A549 (cell line): ENCODE data around the gene FPR2. TPM values are rescaled to one million over a fixed set of nuclear protein-coding genes. Genes with fewer than 3 reads are reported as not detected.
"Not testable (repeated sequence)": the region's sequence is repeated elsewhere in the genome, so short reads cannot be mapped to it uniquely, and the experiment has no call there.

ENCODE experiments used
- ATAC-seq, 2 experiments: fragments of 200-7000 bp in 1 of 2; fragments of >200 bp in 1 of 2; cut with Nextera tagmentation in 1 of 2; cut with Tn5 transposase in 1 of 2; 3 replicates each; pipeline versions ENCODE4 v1.8.0 to v1.9.1; 2018 to 2020; ENCODE audit warnings: mild to moderate bottlenecking in 1 of 2, moderate library complexity in 1 of 2
- CTCF ChIA-PET: fragments of 300-600 bp; sonication (Branson Sonifier 250); formaldehyde crosslinking; extraction: SDS; loops from one replicate; lab custom pipeline; 2021; ENCODE audit warnings: antibody characterized with exemption, inconsistent platforms; lab: Yijun Ruan, JAX
- POLR2A ChIA-PET: fragments of 350-600 bp; formaldehyde crosslinking; extraction: SDS; loops from one replicate; lab custom pipeline; 2021; ENCODE audit warnings: antibody characterized with exemption, inconsistent platforms; lab: Yijun Ruan, JAX
- DNase-seq, 2 experiments: peaks; one replicate each; pipeline versions ENCODE4 v3.0.0 to v3.0.0-alpha.2; 2011 to 2016; ENCODE audit warnings: low read depth in 1 of 2, low spot score in 1 of 2
- FAIRE-seq: peaks from 2 replicates; lab custom pipeline; 2011; peaks lifted over from hg19 to GRCh38; lab: Jason Lieb, UNC
- H3K27ac ChIP-seq, 2 experiments: fragments of >200 bp; sonication (Bioruptor Twin); formaldehyde crosslinking; 3 replicates each; pipeline ENCODE4 v1.5.1; 2016 to 2017
- H3K4me1 ChIP-seq: fragments of >200 bp; sonication (Bioruptor Twin); formaldehyde crosslinking; 3 replicates; pipeline ENCODE4 v1.6.1; 2016
- H3K4me2 ChIP-seq: fragments of >200 bp; sonication (Bioruptor Twin); formaldehyde crosslinking; 3 replicates; pipeline ENCODE4 v1.6.1; 2016
- H3K4me3 ChIP-seq: fragments of >200 bp; sonication (Bioruptor Twin); formaldehyde crosslinking; 3 replicates; pipeline ENCODE4 v1.5.1; 2016
- H3K9me3 ChIP-seq: fragments of >200 bp; sonication (Bioruptor Twin); formaldehyde crosslinking; 3 replicates; pipeline ENCODE4 v1.6.1; 2016
- BHLHE40 ChIP-seq: IDR thresholded peaks from 2 replicates; pipeline ENCODE4 v1.6.1; 2012; ENCODE audit warnings: low read depth, low read length, inconsistent platforms
- CBX2 ChIP-seq: fragments of 200-600 bp; sonication (generic); IDR thresholded peaks from 2 replicates; pipeline ENCODE4 v1.6.1; 2016; ENCODE audit warnings: low read depth, mild to moderate bottlenecking, borderline replicate concordance
- CHD2 ChIP-seq: fragments of 150-350 bp; IDR thresholded peaks from 2 replicates; pipeline ENCODE4 v1.6.1; 2014; ENCODE audit warnings: low read length; ENCODE audit not compliant: partially characterized antibody
- EHMT2 ChIP-seq: fragments of 200-600 bp; sonication (generic); IDR thresholded peaks from 2 replicates; pipeline ENCODE4 v1.6.1; 2016; ENCODE audit warnings: antibody characterized with exemption, low read depth, mild to moderate bottlenecking, moderate library complexity
- FOSL2 ChIP-seq, 2 experiments: fragments of 450-650 bp in 1 of 2; fragments of >200 bp in 1 of 2; sonication (Bioruptor Twin) in 1 of 2; formaldehyde crosslinking; IDR thresholded peaks; 2 replicates each; pipeline versions ENCODE4 v1.5.0 to v1.6.1; 2016 to 2020; ENCODE audit warnings: mild to moderate bottlenecking in 1 of 2, moderate library complexity in 1 of 2
- FOXS1 ChIP-seq: fragments of 250-450 bp; sonication (Bioruptor Pico); IDR thresholded peaks from 2 replicates; pipeline ENCODE4 v1.5.0; 2020; ENCODE audit warnings: mild to moderate bottlenecking, moderate library complexity
- GATA3 ChIP-seq: IDR thresholded peaks from 2 replicates; pipeline ENCODE4 v1.6.1; 2012; ENCODE audit warnings: borderline replicate concordance
- HDAC2 ChIP-seq: fragments of 200-600 bp; sonication (generic); IDR thresholded peaks from 2 replicates; pipeline ENCODE4 v1.6.1; 2016
- HOXB5 ChIP-seq: fragments of 250-450 bp; sonication (Bioruptor Pico); IDR thresholded peaks from 2 replicates; pipeline ENCODE4 v1.5.0; 2020; ENCODE audit warnings: mild to moderate bottlenecking, moderate library complexity
- JUNB ChIP-seq: fragments of >200 bp; sonication (Bioruptor Twin); formaldehyde crosslinking; IDR thresholded peaks from 2 replicates; pipeline ENCODE4 v1.6.1; 2016
- KDM5A ChIP-seq: fragments of 200-600 bp; sonication (generic); IDR thresholded peaks from 2 replicates; pipeline ENCODE4 v1.6.1; 2016; ENCODE audit warnings: antibody characterized with exemption, mild to moderate bottlenecking
- NPAS2 ChIP-seq: fragments of 250-450 bp; sonication (Bioruptor Pico); IDR thresholded peaks from 2 replicates; pipeline ENCODE4 v1.8.0; 2022; ENCODE audit warnings: mild to moderate bottlenecking, moderate library complexity, borderline replicate concordance
- POLR2AphosphoS2 ChIP-seq: conservative IDR thresholded peaks from 2 replicates; pipeline ENCODE4 v1.6.1; 2012; ENCODE audit warnings: low read length, improper control_type of control experiment, inconsistent platforms
- RAD21 ChIP-seq, 2 experiments: fragments of >200 bp in 1 of 2; sonication (Bioruptor Twin) in 1 of 2; formaldehyde crosslinking in 1 of 2; IDR thresholded peaks in 1 of 2; conservative IDR thresholded peaks in 1 of 2; 2 replicates in 1 of 2; 3 replicates in 1 of 2; pipeline ENCODE4 v1.6.1; 2012 to 2018; ENCODE audit warnings: inconsistent platforms in 1 of 2
- RFX5 ChIP-seq: fragments of 450-650 bp; IDR thresholded peaks from 2 replicates; pipeline ENCODE4 v1.7.1; 2014; ENCODE audit warnings: antibody characterized with exemption, mild to moderate bottlenecking, moderate library complexity
- RNF2 ChIP-seq: fragments of 200-600 bp; sonication (generic); IDR thresholded peaks from 2 replicates; pipeline ENCODE4 v1.6.1; 2016; ENCODE audit warnings: low read depth, mild to moderate bottlenecking, antibody characterized with exemption, moderate library complexity, borderline replicate concordance
- ZFP36 ChIP-seq: fragments of 450-650 bp; IDR thresholded peaks from 2 replicates; pipeline ENCODE4 v1.6.1; 2014; ENCODE audit warnings: borderline replicate concordance; ENCODE audit not compliant: partially characterized antibody
- ZSCAN20 ChIP-seq: fragments of 250-450 bp; sonication (Bioruptor Pico); IDR thresholded peaks from 2 replicates; pipeline ENCODE4 v1.8.0; 2022; ENCODE audit warnings: mild to moderate bottlenecking, moderate library complexity
- WGBS: methylation state at CpG from one replicate; pipeline ENCODE4 v1.1.6; 2017; ENCODE audit errors: missing lambda C conversion rate; 5-methylcytosine and 5-hydroxymethylcytosine counted together
- polyA plus RNA-seq, 4 experiments: library from polyadenylated mRNA; depleted of rRNA in 3 of 4; stranded (reverse); fragments of >200 nt; fragmentation: RNase III in 1 of 4; extraction: RNeasy Plus Mini Kit Qiagen cat#74134 plus additional on column Dnase treatment in 1 of 4; gene quantifications; 2 replicates in 3 of 4; 3 replicates in 1 of 4; pipeline ENCODE4 v1.2.3, GENCODE V29; 2011 to 2017
- TF ChIP-seq, protein P1 (sequence below): fragments of >200 bp; sonication (Bioruptor Twin); formaldehyde crosslinking; IDR thresholded peaks from 2 replicates; pipeline ENCODE4 v1.6.1; 2016
- TF ChIP-seq, protein P2 (sequence below): IDR thresholded peaks from 2 replicates; pipeline ENCODE4 v1.6.1; 2012
- TF ChIP-seq, protein P3 (sequence below): fragments of >200 bp; sonication (Bioruptor Twin); formaldehyde crosslinking; IDR thresholded peaks from 3 replicates; pipeline ENCODE4 v1.5.1; 2016
- TF ChIP-seq, protein P4 (sequence below): IDR thresholded peaks from 2 replicates; pipeline ENCODE4 v1.6.1; 2012
- TF ChIP-seq, protein P5 (sequence below): fragments of 200-600 bp; sonication (generic); IDR thresholded peaks from 2 replicates; pipeline ENCODE4 v1.6.1; 2016; ENCODE audit warnings: antibody characterized with exemption, mild to moderate bottlenecking, moderate library complexity
- TF ChIP-seq, protein P6 (sequence below): fragments of 150-350 bp; IDR thresholded peaks from 2 replicates; pipeline ENCODE4 v1.6.1; 2014; ENCODE audit warnings: low read depth, mild to moderate bottlenecking, low read length

The FPR2 gene
- polyA plus RNA-seq, 2 of the 4 experiments (the other 2 are of a cell fraction) = not detected

DNA sequence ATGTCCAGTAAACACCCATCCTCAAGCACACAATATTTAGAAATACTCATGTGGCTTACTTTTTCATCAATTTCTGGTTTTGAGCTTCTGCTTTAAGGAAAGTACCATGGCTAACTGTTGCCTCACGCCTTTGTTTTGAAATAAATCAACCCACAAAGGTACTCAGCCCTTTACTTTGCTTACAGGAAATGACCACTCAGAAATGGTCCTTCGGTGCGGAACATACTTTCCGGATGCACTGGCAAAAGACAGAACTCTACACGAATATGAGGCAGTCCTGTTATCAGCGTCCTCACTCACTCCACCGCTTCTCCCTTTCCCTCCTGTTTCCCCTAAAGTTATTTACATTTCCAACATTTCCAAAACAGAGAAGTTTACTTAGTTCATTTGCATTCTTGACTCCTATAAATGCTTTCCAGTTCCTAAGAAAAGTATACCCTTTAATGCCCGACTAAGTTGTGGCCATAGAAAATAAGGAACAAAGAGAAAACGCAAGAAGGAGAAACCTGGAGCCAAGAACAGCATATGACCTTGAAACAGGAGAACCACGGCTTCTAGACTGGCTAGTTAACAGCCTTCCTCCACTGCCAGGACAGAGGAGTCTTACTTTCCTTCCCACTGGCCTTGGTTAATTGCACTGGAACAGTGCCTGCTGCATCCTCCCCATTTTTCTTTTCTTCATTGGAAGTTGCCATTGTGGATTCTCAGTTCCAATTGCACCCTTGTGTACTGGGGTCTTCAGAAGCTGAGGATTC is 10.6 kb downstream of the FPR2 start:
- TF ChIP-seq POLR2AphosphoS2 (no peak), RFX5 (no peak), HOXB5 (CRISPR knock-in tag) (no peak), RAD21 (conservative IDR thresholded peaks at IDR 0.05 in 1 of 2, IDR thresholded peaks at IDR 0.05 in 1 of 2) (no peak), FOXS1 (CRISPR knock-in tag) (no peak), ZSCAN20 (CRISPR knock-in tag) (no peak), JUNB (no peak), BHLHE40 (no peak), HDAC2 (no peak), KDM5A (no peak), ZFP36 (no peak), NPAS2 (CRISPR knock-in tag) (no peak)
- TF ChIP-seq, protein P1, sequence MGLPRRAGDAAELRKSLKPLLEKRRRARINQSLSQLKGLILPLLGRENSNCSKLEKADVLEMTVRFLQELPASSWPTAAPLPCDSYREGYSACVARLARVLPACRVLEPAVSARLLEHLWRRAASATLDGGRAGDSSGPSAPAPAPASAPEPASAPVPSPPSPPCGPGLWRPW = no peak
- TF ChIP-seq, protein P2, sequence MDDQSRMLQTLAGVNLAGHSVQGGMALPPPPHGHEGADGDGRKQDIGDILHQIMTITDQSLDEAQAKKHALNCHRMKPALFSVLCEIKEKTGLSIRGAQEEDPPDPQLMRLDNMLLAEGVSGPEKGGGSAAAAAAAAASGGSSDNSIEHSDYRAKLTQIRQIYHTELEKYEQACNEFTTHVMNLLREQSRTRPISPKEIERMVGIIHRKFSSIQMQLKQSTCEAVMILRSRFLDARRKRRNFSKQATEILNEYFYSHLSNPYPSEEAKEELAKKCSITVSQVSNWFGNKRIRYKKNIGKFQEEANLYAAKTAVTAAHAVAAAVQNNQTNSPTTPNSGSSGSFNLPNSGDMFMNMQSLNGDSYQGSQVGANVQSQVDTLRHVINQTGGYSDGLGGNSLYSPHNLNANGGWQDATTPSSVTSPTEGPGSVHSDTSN = no peak
- H3K9me3 ChIP-seq = peaks cover 28% of the 10 kb centered on the region
- DNase-seq = no peak
- no peak for FAIRE-seq
- H3K27ac ChIP-seq = no peak overlapping the region
- no peak overlapping the region for H3K4me3 ChIP-seq
- CTCF ChIA-PET = interaction anchor here (0.6 kb wide), 2 partner anchors 369 to 614 kb away, joined by 3 to 5 read pairs; no protein-coding TSS in a partner anchor
- 27% methylated on average over 10 of the region's 10 CpGs for WGBS
- ATAC-seq = no peak
- H3K4me1 ChIP-seq = no peaks in the 10 kb centered on the region
- H3K4me2 ChIP-seq = no peak overlapping the region
- POLR2A ChIA-PET = no interaction called here

DNA sequence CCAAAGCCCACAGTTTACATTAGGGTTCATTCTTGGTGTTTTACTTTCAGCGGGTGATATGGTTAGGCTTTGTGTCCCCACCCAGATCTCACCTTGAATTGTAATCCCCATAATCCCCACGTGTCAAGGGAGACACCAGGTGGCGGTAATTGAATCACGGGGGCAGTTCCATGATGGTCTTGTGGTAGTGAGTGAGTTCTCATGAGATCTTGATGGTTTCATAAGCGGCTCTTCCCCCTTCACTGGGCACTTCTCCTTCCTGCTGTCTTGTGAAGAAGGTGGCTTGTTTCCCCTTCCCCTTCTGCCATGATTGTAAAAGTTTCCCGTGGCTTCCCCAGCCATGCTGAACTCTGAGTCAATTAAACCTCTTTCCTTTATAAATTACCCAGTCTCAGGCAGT is 12.0 kb downstream of the FPR2 start:
- no peak for DNase-seq
- CTCF ChIA-PET = no interaction called here
- no peak for ATAC-seq
- no peak for FAIRE-seq
- H3K9me3 ChIP-seq = peaks cover 30% of the 10 kb centered on the region
- TF ChIP-seq, protein P3, sequence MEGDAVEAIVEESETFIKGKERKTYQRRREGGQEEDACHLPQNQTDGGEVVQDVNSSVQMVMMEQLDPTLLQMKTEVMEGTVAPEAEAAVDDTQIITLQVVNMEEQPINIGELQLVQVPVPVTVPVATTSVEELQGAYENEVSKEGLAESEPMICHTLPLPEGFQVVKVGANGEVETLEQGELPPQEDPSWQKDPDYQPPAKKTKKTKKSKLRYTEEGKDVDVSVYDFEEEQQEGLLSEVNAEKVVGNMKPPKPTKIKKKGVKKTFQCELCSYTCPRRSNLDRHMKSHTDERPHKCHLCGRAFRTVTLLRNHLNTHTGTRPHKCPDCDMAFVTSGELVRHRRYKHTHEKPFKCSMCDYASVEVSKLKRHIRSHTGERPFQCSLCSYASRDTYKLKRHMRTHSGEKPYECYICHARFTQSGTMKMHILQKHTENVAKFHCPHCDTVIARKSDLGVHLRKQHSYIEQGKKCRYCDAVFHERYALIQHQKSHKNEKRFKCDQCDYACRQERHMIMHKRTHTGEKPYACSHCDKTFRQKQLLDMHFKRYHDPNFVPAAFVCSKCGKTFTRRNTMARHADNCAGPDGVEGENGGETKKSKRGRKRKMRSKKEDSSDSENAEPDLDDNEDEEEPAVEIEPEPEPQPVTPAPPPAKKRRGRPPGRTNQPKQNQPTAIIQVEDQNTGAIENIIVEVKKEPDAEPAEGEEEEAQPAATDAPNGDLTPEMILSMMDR = no peak
- TF ChIP-seq GATA3 (no peak), FOSL2 (IDR thresholded peaks at IDR 0.05) (no peak), FOSL2 (CRISPR knock-in tag; IDR thresholded peaks at IDR 0.05) (no peak), BHLHE40 (no peak), EHMT2 (no peak), CHD2 (no peak), ZFP36 (no peak), CBX2 (no peak), HOXB5 (CRISPR knock-in tag) (no peak), RNF2 (no peak)
- TF ChIP-seq, protein P4, sequence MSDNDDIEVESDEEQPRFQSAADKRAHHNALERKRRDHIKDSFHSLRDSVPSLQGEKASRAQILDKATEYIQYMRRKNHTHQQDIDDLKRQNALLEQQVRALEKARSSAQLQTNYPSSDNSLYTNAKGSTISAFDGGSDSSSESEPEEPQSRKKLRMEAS = no peak
- TF ChIP-seq, protein P5, sequence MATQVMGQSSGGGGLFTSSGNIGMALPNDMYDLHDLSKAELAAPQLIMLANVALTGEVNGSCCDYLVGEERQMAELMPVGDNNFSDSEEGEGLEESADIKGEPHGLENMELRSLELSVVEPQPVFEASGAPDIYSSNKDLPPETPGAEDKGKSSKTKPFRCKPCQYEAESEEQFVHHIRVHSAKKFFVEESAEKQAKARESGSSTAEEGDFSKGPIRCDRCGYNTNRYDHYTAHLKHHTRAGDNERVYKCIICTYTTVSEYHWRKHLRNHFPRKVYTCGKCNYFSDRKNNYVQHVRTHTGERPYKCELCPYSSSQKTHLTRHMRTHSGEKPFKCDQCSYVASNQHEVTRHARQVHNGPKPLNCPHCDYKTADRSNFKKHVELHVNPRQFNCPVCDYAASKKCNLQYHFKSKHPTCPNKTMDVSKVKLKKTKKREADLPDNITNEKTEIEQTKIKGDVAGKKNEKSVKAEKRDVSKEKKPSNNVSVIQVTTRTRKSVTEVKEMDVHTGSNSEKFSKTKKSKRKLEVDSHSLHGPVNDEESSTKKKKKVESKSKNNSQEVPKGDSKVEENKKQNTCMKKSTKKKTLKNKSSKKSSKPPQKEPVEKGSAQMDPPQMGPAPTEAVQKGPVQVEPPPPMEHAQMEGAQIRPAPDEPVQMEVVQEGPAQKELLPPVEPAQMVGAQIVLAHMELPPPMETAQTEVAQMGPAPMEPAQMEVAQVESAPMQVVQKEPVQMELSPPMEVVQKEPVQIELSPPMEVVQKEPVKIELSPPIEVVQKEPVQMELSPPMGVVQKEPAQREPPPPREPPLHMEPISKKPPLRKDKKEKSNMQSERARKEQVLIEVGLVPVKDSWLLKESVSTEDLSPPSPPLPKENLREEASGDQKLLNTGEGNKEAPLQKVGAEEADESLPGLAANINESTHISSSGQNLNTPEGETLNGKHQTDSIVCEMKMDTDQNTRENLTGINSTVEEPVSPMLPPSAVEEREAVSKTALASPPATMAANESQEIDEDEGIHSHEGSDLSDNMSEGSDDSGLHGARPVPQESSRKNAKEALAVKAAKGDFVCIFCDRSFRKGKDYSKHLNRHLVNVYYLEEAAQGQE = no peak
- TF ChIP-seq, protein P6, sequence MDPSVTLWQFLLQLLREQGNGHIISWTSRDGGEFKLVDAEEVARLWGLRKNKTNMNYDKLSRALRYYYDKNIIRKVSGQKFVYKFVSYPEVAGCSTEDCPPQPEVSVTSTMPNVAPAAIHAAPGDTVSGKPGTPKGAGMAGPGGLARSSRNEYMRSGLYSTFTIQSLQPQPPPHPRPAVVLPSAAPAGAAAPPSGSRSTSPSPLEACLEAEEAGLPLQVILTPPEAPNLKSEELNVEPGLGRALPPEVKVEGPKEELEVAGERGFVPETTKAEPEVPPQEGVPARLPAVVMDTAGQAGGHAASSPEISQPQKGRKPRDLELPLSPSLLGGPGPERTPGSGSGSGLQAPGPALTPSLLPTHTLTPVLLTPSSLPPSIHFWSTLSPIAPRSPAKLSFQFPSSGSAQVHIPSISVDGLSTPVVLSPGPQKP = no peak
- no peak overlapping the region for H3K4me3 ChIP-seq
- no peak overlapping the region for H3K4me2 ChIP-seq
- no peak overlapping the region for H3K27ac ChIP-seq
- H3K4me1 ChIP-seq = no peaks in the 10 kb centered on the region
- POLR2A ChIA-PET = no interaction called here
- WGBS = 7% methylated on average over 6 of the region's 6 CpGs

DNA sequence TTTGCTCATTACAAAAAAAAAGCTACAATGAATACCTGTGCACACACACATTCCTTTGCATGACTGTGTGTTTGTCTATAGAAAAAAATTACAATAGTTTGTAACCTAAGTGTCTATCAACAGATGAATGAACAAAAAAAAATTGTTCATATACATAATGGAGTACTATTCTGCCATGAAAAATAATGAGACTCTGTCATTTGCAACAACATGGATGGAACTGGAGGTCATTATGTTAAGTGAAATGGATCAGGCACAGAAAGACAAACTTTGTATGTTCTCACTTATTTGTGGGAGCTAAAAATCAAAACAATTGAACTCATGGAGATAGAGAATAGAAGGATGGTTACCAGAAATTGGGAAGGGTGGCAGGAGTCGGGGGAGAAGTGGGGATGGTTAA is 15.6 kb downstream of the FPR2 start:
- CTCF ChIA-PET = interaction anchor here (1.4 to 1.8 kb wide), 4 partner anchors 10 to 355 kb away, joined by 6 to 10 read pairs (median 8); no protein-coding TSS in a partner anchor

More for the DNA sequence above, 15.6 kb downstream of the FPR2 start:
- POLR2A ChIA-PET, H3K4me2 ChIP-seq, ATAC-seq, H3K27ac ChIP-seq, H3K4me3 ChIP-seq, DNase-seq, FAIRE-seq, H3K4me1 ChIP-seq: not testable (repeated sequence)
- 0% methylated on average over 1 of the region's 1 CpG for WGBS
- H3K9me3 ChIP-seq = peaks cover 32% of the 10 kb centered on the region
